ENCODE data around the gene C3orf22. TPM values are rescaled to one million over a fixed set of nuclear protein-coding genes. Genes with fewer than 3 reads are reported as not detected.
A peak's percentile ranks its signal among the peaks of the same experiment; 100 is the strongest.

Gene C3orf22
- total and polyA plus RNA-seq, 5 donors from 2014 or later = not detected

- peaks cover 0 to 4% (median 1%) of the 10 kb centered on the region in 4 donors for H3K4me1 Mint-ChIP-seq
- Histone ChIP-seq H3K4me1 (ENCODE audit: control insufficient read depth, insufficient read depth, low read length, poor library complexity, severe bottlenecking) (no peaks in the 10 kb centered on the region), H3K27me3 (ENCODE audit: control insufficient read depth, insufficient read depth, low read length) (no peaks in the 10 kb centered on the region), H3K9me3 (ENCODE audit: control insufficient read depth in 2 of 2, low read length in 2 of 2) (no peaks in the 10 kb centered on the region), H3K27ac (ENCODE audit: insufficient read depth, low read length, poor library complexity, severe bottlenecking) (no peak overlapping the region), H3K36me3 (ENCODE audit: control insufficient read depth, insufficient read depth, low read length) (no peaks in the 10 kb centered on the region), H3K4me3 (ENCODE audit: low read depth, low read length) (no peak overlapping the region)
- no peak overlapping the region for H3K27ac Mint-ChIP-seq
- no peaks in the 10 kb centered on the region for H3K36me3 Mint-ChIP-seq
- H3K9me3 Mint-ChIP-seq = peaks cover 0 to 2% (median 0%) of the 10 kb centered on the region in 7 donors
- peaks cover 10% of the 10 kb centered on the region for H3K27me3 Mint-ChIP-seq
- ATAC-seq (ENCODE audit: low read depth in 2 of 2) (no peak), DNase-seq (no peak)
- H3K4me3 Mint-ChIP-seq = no peak overlapping the region
Measured at GRCh38 chr3:126544596-126545281, 14.0 kb downstream of the C3orf22 start.

DNA sequence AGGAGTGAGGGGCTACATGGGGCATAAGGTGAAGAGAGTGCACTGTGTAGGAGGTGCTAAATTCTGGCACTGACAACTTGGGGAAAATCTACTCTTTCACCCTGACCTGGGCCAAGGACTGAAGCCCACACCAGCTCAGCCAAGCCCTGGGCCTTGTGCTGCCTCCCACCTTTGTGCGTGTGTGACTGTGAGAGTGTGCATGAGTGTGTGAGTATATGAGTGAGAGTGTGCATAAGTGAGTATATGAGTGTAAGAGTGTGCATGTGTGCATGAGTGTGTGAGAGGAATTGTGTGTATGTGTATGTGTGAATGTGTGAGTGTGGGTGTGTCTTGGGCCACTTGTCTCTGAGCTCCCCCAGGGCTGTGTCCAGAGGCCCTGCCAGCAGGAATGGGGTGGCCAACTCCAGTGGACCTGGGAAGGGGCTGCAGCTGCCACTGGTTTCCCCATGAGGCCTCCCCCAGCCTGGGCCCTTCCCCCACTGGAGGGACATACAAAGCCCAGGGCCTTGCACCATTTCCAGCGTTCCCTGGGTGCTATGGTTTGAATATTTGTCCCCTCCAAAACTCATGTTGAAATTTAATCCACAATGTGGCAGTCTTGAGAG is 15.2 kb downstream of the C3orf22 start:
- Mint-ChIP-seq H3K36me3 (no peaks in the 10 kb centered on the region), H3K9me3 (peaks cover 0 to 2% (median 0%) of the 10 kb centered on the region in 7 donors), H3K27ac (no peak overlapping the region), H3K27me3 (peaks cover 10% of the 10 kb centered on the region), H3K4me1 (peaks cover 0 to 4% (median 1%) of the 10 kb centered on the region in 4 donors), H3K4me3 (no peak overlapping the region)
- H3K9me3 ChIP-seq (ENCODE audit: control insufficient read depth in 2 of 2, low read length in 2 of 2) = no peaks in the 10 kb centered on the region
- H3K36me3 ChIP-seq (ENCODE audit: control insufficient read depth, insufficient read depth, low read length) = no peaks in the 10 kb centered on the region
- no peaks in the 10 kb centered on the region for H3K4me1 ChIP-seq (ENCODE audit: control insufficient read depth, insufficient read depth, low read length, poor library complexity, severe bottlenecking)
- H3K27ac ChIP-seq (ENCODE audit: insufficient read depth, low read length, poor library complexity, severe bottlenecking) = no peak overlapping the region
- no peak for DNase-seq
- H3K4me3 ChIP-seq (ENCODE audit: low read depth, low read length) = no peak overlapping the region
- no peak for ATAC-seq (ENCODE audit: low read depth in 2 of 2)
- H3K27me3 ChIP-seq (ENCODE audit: control insufficient read depth, insufficient read depth, low read length) = no peaks in the 10 kb centered on the region

- no peaks in the 10 kb centered on the region for H3K36me3 Mint-ChIP-seq
- Histone ChIP-seq H3K4me3 (ENCODE audit: low read depth, low read length) (no peak overlapping the region), H3K27ac (ENCODE audit: insufficient read depth, low read length, poor library complexity, severe bottlenecking) (no peak overlapping the region), H3K27me3 (ENCODE audit: control insufficient read depth, insufficient read depth, low read length) (no peaks in the 10 kb centered on the region), H3K36me3 (ENCODE audit: control insufficient read depth, insufficient read depth, low read length) (no peaks in the 10 kb centered on the region), H3K9me3 (ENCODE audit: control insufficient read depth in 2 of 2, low read length in 2 of 2) (no peaks in the 10 kb centered on the region), H3K4me1 (ENCODE audit: control insufficient read depth, insufficient read depth, low read length, poor library complexity, severe bottlenecking) (no peaks in the 10 kb centered on the region)
- H3K4me1 Mint-ChIP-seq = peaks cover 0 to 4% (median 1%) of the 10 kb centered on the region in 4 donors
- peaks cover 7% of the 10 kb centered on the region for H3K27me3 Mint-ChIP-seq
- no peak overlapping the region for H3K4me3 Mint-ChIP-seq
- ATAC-seq (ENCODE audit: low read depth in 2 of 2) (no peak), DNase-seq (no peak)
- peaks cover 0 to 2% (median 0%) of the 10 kb centered on the region in 7 donors for H3K9me3 Mint-ChIP-seq
- H3K27ac Mint-ChIP-seq = no peak overlapping the region
Measured at GRCh38 chr3:126542340-126543241, 16.1 kb downstream of the C3orf22 start.

GRCh38 chr3:126541628-126542339 is 16.9 kb downstream of the C3orf22 start:
- H3K27me3 Mint-ChIP-seq = no peaks in the 10 kb centered on the region

DNA sequence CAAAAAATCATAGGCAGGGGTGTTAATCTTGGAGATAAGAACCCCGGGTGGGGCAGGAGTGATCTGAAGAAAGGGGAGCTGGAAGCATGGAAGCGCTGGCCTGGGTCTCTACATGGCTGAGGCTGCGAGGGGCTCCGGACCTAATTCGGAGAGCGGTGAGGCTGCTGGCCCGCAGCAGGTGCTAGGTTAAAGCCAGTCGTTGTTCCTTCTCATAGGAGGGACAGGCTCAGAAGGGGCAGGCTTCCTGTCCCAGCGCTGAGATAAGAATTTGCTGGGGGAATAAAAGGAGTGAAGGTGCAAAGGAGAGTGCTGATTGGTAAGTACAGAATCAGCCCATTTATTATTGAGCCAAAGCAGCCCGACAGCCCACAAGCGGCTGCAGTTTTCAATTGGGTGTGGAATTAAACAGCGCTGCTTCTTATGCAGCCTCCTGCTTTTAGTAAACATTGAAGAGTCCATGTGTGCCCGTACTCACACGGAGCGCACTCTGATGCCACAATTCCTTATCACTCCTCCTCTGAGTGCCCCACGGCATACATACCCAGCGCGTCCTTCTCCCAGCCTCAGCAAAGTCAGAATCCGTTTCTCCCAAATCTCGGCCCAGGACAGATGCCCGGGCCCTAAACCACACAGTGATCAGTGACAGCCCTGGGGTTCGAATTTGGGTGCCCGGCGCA is 17.6 kb downstream of the C3orf22 start:
- Histone ChIP-seq H3K4me1 (ENCODE audit: control insufficient read depth, insufficient read depth, low read length, poor library complexity, severe bottlenecking) (no peaks in the 10 kb centered on the region), H3K9me3 (ENCODE audit: control insufficient read depth in 2 of 2, low read length in 2 of 2) (no peaks in the 10 kb centered on the region), H3K36me3 (ENCODE audit: control insufficient read depth, insufficient read depth, low read length) (no peaks in the 10 kb centered on the region), H3K27ac (ENCODE audit: insufficient read depth, low read length, poor library complexity, severe bottlenecking) (no peak overlapping the region), H3K4me3 (ENCODE audit: low read depth, low read length) (no peak overlapping the region), H3K27me3 (ENCODE audit: control insufficient read depth, insufficient read depth, low read length) (no peaks in the 10 kb centered on the region)
- Mint-ChIP-seq H3K4me1 (peaks cover 0 to 4% (median 1%) of the 10 kb centered on the region in 4 donors), H3K36me3 (no peaks in the 10 kb centered on the region), H3K27ac (no peak overlapping the region), H3K4me3 (no peak overlapping the region), H3K27me3 (no peaks in the 10 kb centered on the region), H3K9me3 (peaks cover 0 to 2% (median 0%) of the 10 kb centered on the region in 7 donors)
- DNase-seq (no peak), ATAC-seq (ENCODE audit: low read depth in 2 of 2) (no peak)

More at GRCh38 chr3:126541628-126542339, 16.9 kb downstream of the C3orf22 start:
- Histone ChIP-seq H3K4me3 (ENCODE audit: low read depth, low read length) (no peak overlapping the region), H3K4me1 (ENCODE audit: control insufficient read depth, insufficient read depth, low read length, poor library complexity, severe bottlenecking) (no peaks in the 10 kb centered on the region), H3K36me3 (ENCODE audit: control insufficient read depth, insufficient read depth, low read length) (no peaks in the 10 kb centered on the region), H3K9me3 (ENCODE audit: control insufficient read depth in 2 of 2, low read length in 2 of 2) (no peaks in the 10 kb centered on the region), H3K27me3 (ENCODE audit: control insufficient read depth, insufficient read depth, low read length) (no peaks in the 10 kb centered on the region), H3K27ac (ENCODE audit: insufficient read depth, low read length, poor library complexity, severe bottlenecking) (no peak overlapping the region)
- Mint-ChIP-seq H3K9me3 (peaks cover 0 to 2% (median 0%) of the 10 kb centered on the region in 7 donors), H3K36me3 (no peaks in the 10 kb centered on the region), H3K4me3 (no peak overlapping the region), H3K4me1 (peaks cover 0 to 4% (median 1%) of the 10 kb centered on the region in 4 donors), H3K27ac (no peak overlapping the region)
- ATAC-seq (ENCODE audit: low read depth in 2 of 2) = no peak
- no peak for DNase-seq

GRCh38 chr3:126540342-126540849 is 18.3 kb downstream of the C3orf22 start:
- Histone ChIP-seq H3K9me3 (ENCODE audit: control insufficient read depth in 2 of 2, low read length in 2 of 2) (no peaks in the 10 kb centered on the region), H3K36me3 (ENCODE audit: control insufficient read depth, insufficient read depth, low read length) (no peaks in the 10 kb centered on the region), H3K27me3 (ENCODE audit: control insufficient read depth, insufficient read depth, low read length) (no peaks in the 10 kb centered on the region), H3K27ac (ENCODE audit: insufficient read depth, low read length, poor library complexity, severe bottlenecking) (no peak overlapping the region), H3K4me3 (ENCODE audit: low read depth, low read length) (no peak overlapping the region), H3K4me1 (ENCODE audit: control insufficient read depth, insufficient read depth, low read length, poor library complexity, severe bottlenecking) (no peaks in the 10 kb centered on the region)
- ATAC-seq (ENCODE audit: low read depth in 2 of 2) (no peak), DNase-seq (peak in 1 of 3 donors; percentile 16)
- Mint-ChIP-seq H3K27ac (no peak overlapping the region), H3K4me3 (no peak overlapping the region), H3K36me3 (no peaks in the 10 kb centered on the region), H3K9me3 (peaks cover 0 to 2% (median 0%) of the 10 kb centered on the region in 7 donors), H3K27me3 (no peaks in the 10 kb centered on the region), H3K4me1 (peaks cover 0 to 4% (median 1%) of the 10 kb centered on the region in 4 donors)

Measured in CD4-positive, CD25-positive, alpha-beta regulatory T cell (primary cell).